GM18520 (cell line): ENCODE measurements around the gene LRSAM1.

Experiments
- ATAC-seq: cut with Tn5 transposase; IDR thresholded peaks from one replicate; pipeline ENCODE4 v1.9.1; 2021; ENCODE audit not compliant: unreplicated experiment

LRSAM1 gene

DNA sequence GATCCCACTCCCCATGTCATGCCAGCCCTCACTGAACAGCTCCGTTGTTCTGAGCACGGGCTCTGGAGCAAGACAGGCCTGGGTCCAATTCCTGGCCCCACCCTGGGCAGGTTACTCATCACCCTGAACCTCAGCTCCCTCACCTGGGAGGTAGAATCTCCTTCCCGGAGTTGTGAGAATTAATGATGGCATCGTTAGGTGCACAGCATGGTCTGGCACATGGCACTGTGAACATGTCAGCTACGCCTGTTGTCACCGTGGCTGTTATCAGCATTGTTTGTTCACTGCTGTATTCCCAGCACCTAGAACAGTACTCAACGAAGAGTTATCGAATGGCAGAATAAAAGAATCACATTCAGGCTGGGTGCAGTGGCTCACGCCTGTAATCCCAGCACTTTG, 43.0 kb downstream of the LRSAM1 start:
- no peak for ATAC-seq

DNA sequence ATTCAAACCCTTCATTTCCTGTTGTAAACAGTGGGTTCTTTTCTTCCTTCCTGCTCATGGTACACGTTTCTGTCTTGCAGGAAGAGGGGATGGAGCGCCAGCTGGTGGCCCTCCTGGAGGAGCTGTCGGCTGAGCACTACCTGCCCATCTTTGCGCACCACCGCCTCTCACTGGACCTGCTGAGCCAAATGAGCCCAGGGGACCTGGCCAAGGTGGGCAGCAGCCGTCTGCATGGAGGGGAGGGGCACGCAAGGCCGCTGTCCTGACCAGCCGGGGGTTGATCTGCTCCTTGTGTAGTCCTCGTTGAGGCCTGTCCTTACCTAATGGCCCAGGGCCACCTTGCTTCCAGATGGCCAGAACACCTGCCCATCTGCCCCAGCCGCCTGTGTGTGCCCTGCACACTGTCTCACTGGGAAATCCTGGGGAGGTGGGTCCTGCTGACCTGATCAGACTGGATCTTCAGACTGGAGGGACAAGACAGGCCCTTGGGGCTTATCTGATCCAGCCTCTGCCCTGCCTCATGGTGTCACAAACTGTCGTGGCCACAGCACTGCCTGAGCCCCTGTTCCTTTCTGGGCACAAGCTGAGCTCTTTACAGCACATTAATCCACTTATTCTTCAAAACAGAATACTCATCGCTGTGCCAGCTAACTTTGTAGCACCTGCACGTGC, 44.7 kb downstream of the LRSAM1 start:
- ATAC-seq = no peak

DNA sequence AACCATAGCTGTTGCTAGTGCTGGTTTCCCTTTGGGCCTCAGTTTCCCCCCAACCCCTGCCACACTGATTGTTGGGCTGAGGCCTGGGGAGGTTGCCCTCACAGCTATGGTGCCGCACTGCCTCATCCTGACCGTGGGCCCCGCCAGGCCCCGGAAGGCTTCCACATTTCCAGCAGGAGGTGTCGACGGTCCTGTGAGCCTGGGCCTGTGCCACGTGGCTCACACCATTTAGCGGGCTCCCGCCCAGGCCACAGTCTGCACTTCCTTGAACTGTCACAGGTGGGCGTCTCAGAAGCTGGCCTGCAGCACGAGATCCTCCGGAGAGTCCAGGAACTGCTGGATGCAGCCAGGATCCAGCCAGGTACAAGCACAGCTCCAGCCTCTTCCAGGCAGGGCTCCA, 45.7 kb downstream of the LRSAM1 start:
- ATAC-seq = no peak

DNA sequence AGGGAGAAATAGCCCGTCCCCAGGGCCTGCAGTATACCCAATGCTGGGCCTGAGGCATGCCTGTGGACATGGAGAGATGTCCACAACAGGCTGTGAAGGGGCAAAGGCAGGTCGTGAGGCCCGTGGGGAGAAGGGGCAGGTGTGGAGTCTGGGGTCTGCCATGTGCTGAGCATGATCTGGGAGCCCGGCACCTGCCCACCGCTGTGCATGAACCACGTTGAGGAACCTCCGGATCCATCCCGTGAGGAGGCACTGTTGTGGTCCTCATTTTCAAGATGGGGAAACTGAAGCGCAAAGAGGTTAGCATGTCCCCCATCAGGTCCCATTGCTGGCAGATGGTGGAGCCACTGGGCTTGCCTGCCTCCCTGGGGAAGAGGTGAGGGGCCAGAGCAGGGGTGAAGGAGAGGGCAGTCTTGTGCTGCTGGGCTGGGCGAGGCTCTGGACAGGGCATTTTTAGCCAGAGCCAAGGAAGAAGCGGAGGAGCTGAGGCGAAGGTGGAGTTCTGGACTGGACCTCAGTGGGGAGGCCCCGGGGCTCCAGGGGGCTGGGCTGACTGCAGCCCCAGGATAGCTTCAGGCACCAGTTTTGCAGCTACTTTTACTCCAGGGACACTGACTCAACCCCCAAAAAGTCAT, 46.5 kb downstream of the LRSAM1 start:
- no peak for ATAC-seq

DNA sequence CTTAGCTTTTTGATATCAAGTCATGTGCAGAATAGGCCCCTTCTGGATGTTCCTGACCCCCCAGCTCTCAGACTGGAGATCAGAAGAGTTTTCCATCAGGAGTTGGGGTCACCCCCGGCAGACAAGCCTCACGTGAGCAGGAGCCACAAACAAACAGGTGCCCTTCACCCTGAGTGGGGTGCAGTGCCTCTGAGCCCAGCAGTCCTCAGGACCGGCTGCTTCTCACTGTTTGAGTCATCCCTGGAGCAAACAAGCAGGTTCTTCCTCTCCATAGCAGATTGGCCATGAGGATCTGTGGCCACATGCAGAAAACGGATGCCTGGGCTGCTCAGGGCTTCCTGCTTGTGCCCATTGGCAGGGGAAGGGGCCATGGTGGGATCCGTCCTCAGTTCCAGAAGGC, 47.0 kb downstream of the LRSAM1 start:
- no peak for ATAC-seq

DNA sequence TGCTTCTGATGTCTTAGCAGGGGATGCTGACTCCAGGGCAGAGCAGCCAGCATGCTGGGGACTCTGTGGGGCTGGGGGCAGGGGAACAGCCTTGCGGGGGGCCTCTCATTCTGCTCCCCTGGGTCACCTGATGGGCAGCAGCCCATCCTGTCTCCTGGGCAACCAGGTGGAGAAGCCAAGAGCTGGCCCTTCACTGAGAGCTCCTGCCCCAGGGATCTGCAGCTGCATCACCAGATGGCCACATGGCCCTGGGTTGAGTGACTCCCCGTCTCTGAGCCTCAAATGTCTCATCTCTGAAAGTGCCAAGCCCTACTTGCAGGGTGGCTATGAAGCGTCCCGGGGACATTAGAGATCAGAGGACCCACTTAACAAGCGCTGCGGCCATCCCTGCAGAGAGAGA, 49.1 kb downstream of the LRSAM1 start:
- ATAC-seq = no peak

DNA sequence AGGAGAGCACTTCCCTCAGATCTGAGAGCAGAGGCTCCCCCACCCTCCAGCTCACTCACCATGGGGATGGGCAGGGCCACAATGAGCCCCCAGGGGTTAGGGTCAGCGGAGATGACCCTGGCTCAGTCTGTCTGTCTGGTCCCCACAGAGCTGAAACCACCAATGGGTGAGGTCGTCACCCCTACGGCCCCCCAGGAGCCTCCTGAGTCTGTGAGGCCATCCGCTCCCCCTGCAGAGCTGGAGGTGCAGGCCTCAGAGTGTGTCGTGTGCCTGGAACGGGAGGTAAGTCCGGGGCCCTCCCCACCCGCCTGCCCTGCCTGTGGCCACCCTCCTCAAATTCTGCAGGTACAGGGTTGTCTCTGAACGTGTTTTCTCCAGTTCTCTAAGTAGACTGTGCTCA, 49.6 kb downstream of the LRSAM1 start:
- no peak for ATAC-seq

DNA sequence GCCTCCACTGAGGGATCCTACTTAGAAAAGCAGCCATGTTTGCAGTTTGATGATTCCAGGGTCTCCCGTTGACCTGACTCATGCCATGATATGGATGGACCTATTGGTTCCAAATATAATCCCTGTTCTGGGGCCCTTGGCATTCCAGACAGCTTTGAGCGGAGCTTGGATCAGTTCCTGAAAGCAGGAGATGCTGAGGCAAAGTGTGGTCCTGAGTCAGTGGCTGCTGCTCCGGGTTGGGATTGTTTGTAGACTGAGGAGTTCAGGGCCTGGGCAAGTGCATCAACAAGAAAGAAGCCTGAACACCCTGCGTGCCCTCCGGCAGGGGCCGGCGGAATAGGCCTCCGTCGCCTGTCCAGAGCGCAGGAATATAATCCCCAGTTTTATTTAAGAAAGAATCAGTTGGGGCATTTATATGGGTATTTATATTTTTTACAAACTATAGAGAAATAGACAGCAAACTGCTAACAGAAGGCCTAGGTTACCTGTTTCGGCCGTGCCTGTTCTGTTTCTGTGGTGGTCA, 50.6 kb downstream of the LRSAM1 start:
- ATAC-seq = no peak

DNA sequence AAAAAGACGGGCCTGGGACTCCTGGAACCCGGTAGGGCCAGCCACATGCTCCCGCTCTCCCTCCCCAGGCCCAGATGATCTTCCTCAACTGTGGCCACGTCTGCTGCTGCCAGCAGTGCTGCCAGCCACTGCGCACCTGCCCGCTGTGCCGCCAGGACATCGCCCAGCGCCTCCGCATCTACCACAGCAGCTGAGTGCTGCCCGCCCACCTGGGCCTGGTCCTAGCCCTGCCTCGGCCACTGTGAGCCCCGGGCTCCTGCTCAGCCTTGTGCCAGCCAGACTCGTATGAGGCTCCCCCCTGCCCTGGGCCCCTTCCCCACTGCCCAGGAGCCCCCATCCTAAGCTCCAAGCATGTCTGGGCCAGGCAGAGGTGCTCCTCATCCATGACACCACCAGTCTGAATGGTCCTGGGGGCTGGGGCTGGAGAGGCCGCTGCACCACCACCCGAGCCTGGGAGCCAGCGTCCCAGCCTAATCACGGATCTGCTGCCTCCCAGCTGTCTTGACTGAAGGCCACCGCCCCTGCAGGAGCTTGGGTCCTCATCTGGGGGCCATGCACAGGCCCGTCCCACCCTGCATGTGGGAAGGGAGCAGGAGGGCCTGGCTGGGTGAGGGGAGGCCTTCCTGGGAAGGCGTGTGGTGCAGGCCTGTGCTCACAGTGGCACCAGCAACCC, 51.5 kb downstream of the LRSAM1 start:
- no peak for ATAC-seq

DNA sequence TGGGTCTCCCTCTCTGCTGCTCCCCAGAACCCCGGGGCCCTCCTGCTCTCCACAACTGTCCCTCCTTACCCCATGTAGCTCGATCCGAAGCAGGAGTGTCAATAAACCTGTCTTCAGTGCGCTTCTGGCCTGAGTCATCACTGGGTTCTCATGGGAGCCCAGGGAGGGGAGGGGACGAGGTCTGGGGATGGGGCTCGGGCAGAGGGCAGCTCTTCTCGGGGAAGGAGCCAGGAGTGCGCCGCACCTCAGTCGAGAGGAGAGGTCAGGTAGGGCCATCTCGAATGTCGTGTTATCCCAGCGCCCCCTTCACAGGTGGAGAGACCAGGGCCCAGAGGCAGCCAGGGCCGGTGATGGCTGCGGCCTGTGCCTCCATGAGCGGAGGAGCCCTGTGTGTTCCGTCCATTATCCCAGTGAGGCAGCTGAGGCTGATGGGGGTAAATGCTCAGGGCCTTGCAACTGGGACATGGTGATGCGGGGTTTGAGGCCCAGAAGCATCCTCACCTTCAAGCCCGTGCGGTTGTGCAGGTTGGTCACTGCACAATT, 52.1 kb downstream of the LRSAM1 start:
- ATAC-seq = no peak

DNA sequence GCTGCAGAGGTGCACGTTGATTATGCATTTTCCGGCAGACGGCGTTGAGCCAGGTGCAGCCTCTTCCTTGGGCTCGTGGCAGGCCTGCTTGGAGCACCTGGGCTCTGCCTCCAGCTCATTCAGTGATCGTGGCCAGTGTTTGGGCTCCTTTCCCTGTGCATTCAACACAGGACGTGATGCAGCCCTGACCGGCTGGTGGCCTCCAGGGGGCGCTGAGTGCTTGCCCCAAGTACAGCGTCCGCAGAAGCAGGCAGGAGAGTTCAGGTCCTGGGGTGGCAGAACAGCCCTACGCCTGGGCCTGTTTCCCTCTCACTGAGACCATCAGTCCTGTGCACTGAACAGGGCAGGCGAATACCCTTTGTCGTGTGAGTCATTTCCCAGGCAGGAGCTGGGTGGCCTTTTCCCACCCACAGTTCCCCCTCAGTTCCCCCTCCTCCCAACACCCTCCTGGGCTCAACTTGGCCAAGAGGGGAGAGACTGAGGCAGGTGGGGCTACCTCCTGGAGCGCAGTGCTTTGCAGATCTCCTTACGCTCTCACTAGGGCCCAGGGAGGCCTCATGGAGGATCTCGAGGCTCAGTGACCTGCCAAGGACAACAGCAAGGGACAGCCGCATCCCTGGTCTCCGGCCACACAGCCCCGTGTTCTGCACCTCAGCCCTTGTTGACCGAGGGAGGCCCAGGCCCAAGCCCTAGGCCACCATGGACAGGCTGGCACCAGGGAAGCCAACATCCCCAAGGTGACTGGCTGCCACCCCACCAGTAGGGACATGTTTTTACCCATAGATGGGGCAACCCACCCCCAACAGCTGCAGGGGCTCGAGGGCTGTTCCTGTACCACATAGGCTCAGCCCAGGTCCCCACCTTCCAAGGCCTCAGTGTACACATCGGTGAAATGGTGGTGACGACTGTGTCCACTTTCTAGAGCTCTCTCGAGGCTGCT, 52.9 kb downstream of the LRSAM1 start:
- no peak for ATAC-seq

DNA sequence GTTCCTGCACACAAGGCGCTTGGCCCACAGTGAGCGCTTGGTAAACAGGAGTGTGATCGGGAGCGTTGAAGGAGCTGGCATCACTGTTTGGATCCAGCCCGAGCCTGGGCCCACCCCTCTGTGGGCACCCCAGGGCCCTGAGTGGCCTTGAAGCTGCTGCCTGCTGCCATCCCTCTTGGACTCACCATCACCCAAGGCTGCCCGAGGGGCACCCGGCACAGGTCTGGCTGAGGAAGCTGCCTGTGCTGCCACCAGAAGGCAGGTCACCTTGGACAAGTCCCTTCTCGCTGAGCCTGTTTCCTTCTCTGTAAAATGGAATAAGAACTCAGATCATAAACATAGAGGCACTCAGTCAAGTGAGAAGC, 53.6 kb downstream of the LRSAM1 start:
- ATAC-seq = no peak

DNA sequence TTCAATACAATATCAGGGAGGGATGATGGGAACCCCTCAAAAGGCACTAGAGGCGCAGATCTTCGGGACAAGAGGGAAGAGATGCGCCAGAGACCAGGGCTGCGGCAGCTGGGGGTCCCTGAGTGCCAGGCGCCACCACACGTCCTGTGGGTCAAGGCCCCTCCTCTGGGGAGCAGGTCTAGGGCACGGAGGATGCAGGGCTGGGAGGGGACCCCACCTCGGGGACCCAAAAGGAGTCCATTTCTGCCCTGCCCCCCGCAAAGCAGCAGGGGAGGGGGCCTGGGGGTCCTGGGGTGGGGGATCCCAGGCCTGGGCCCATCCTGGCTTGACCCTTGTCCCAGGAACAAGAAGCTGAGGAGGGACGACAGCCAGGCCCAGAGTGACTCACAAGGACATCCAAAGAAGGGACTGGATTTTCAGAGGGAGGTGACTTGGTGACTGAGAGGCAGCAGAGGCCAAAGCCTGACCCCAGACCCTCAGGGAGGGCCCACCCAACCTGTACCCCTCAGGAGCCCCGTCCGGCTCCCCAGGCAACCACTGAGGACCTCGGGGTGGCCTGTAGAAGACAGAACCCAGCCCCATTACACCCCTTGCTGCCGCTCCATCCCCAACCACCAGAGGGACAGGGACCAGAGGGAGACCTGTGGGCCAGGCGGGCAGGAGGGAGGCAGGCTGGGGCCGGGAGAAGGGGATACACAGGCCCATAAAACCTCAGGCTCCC, 54.2 kb downstream of the LRSAM1 start:
- ATAC-seq = no peak

DNA sequence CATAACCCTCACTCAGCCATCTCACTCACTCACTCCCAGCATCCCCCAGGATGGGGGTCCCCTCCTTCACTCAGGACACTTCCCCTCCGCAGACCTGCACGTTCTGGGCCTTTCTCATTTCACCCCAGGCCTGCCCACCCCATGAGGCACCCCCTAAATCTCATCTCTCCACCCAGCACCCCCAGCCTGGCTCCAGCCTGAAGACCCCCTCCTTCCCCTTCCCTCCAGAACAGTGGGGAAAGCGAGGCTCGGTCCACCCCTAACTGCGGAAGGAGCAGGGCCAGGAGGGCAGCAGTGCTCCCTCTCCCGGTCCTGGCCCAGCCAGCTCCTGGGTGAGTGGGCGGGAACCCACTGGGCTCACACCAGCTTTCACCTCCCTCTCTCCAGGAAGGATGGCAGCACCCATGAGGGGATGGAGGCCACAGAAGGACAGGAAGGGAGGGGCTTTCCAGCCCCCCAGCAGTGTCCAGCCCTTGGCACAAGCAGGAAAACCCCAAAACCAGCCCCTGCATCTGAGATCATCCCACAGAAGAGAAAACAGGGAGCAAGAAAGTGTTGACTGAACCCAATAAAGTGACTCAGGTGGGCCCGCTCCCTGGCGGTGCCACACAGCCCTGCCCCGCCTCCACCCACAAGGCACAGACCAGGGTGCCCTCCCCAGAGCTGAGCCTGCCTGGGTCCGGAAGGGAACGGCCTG, 55.0 kb downstream of the LRSAM1 start:
- no peak for ATAC-seq

DNA sequence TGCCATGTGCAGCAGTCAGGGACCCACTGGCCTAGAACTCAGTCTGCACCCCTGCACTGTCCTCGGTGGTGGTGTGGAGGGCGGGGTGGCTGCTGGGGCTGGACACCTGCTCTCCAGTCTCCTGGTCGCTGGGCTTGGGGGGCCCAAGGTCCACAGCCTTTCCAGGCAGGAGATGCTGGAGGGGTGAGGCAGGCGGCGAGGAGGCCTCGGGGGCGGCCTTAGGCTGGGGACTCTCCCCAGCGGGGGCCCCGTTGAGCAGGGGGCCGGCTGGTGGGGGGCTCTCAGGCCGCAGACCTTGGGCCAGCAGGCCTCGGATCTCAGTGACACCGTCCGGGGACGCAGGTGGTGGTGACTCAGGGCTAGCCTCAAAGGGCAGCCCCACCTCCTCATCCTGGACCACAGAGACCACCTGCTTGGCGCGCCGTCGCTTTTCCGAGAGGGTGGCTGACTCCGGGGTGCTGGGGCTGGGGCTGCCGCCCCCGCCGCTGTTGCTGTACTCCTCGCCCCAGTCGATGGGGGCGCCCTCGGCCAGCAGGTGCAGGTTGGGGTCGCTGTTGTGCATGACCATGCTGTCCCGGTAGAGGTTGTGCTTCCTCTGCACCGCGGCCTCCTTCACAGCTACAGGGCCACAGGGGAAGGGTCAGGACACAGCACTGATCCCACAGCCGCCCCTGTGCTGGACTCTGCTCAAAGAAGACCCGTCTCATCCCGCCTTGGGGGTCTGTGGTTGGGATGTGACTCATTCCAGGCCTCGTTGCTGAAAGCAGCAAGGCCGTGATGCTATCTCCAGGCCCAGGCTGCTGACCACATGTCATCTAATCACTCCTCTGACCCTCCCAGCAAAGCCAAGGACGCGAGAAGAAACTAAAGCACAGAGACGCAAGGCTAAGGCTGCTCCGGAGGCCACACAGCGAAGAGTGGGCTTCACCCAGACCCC, 55.8 kb downstream of the LRSAM1 start:
- no peak for ATAC-seq

DNA sequence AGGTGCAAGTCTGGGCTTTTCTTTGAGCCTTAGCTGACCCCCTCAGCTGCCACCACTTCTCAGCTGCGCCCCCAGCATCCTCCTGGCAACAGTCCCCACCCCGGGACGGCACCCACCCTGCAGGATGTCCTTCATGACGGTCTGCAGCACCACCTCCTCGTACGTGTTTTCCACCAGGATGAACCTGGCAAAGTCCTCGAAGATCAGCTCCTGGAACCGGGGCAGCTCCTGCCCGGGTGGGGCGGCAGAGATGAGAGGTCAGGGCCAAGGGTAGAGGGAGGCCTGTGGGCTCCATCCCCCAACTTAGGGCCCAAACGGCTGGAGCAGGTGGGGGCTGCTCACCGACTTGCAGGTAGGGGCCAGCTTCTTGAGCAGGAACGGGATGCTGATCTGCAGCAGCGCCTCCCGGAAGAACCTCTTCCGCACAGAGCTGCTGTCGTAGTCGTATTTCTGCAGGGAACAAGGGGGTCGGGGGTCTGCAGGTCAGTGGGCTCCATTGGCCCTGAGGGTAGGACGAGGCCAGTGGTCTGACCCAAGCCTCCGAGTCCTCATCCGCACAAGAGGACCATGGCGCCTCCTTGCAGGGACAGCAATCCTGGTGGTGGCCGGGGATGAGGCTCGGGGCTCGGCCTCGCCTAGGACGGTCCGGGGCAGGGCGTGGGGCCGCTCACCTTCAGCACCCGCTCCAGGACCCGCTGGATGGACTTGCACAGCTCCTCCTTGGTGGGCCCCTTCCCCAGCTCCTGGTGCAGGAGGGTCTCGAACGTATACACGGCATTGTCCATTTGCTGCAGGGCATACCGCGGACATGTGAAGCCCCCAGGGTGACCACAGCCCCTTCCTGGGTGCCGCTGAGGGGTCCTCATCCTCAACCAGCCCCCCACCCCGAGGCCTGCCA, 56.7 kb downstream of the LRSAM1 start:
- no peak for ATAC-seq

DNA sequence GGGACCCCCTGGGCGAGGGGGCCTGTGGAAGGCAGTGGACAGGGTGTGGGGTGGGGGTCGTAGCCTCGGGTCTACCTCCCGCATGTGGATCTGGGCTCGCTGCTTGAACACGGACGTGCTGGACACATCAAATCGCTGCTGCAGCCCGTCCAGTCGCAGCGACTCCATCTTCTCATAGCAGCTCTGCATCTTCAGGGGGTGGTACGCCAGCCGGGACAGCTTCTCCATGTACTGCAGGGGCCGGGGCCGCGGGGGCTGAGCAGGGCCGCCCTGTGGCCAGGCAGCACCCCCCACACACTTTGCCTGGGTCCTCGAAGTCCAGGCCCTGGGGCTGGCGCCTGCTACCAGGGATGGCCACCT, 57.6 kb downstream of the LRSAM1 start:
- ATAC-seq = no peak
